22Rv1 (cell line): ENCODE measurements around the gene ADGRL3.

ENCODE experiments used
- ZFX ChIP-seq: fragments of 450-650 bp; IDR thresholded peaks from 2 replicates; pipeline ENCODE4 v1.6.1; 2017; ENCODE audit warnings: antibody characterized with exemption, borderline replicate concordance
- TF ChIP-seq, protein P1 (sequence below): fragments of 450-650 bp; IDR thresholded peaks from 2 replicates; pipeline ENCODE4 v1.5.1; 2017; ENCODE audit warnings: mild to moderate bottlenecking

- TF ChIP-seq, protein P1, sequence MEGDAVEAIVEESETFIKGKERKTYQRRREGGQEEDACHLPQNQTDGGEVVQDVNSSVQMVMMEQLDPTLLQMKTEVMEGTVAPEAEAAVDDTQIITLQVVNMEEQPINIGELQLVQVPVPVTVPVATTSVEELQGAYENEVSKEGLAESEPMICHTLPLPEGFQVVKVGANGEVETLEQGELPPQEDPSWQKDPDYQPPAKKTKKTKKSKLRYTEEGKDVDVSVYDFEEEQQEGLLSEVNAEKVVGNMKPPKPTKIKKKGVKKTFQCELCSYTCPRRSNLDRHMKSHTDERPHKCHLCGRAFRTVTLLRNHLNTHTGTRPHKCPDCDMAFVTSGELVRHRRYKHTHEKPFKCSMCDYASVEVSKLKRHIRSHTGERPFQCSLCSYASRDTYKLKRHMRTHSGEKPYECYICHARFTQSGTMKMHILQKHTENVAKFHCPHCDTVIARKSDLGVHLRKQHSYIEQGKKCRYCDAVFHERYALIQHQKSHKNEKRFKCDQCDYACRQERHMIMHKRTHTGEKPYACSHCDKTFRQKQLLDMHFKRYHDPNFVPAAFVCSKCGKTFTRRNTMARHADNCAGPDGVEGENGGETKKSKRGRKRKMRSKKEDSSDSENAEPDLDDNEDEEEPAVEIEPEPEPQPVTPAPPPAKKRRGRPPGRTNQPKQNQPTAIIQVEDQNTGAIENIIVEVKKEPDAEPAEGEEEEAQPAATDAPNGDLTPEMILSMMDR: no peak
- TF ChIP-seq ZFX: no peak
Measured at GRCh38 chr4:61575796-61576195, 375.7 kb downstream of the ADGRL3 start.
